Subcutaneous abdominal adipose tissue (tissue), 5 donors: ENCODE measurements around the gene GBE1.

ENCODE experiments used
- H3K27ac ChIP-seq: one replicate; pipeline ENCODE4 v1.7.0; 2013; ENCODE audit warnings: low read depth, mild to moderate bottlenecking, inconsistent platforms, low read length, moderate library complexity
- H3K27me3 ChIP-seq, 5 donors: one replicate each; pipeline ENCODE4 v1.7.0; 2013; ENCODE audit warnings: low read length in 5 of 5, inconsistent platforms in 1 of 5; ENCODE audit not compliant: control insufficient read depth in 5 of 5, insufficient read depth in 4 of 5
- H3K36me3 ChIP-seq, 5 donors: one replicate each; pipeline ENCODE4 v1.7.0; 2013; ENCODE audit warnings: low read length in 5 of 5; ENCODE audit not compliant: control insufficient read depth in 5 of 5, insufficient read depth in 5 of 5
- H3K4me1 ChIP-seq, 5 donors: one replicate each; pipeline ENCODE4 v1.7.0; 2013; ENCODE audit warnings: low read length in 5 of 5, mild to moderate bottlenecking in 3 of 5, moderate library complexity in 1 of 5; ENCODE audit not compliant: control insufficient read depth in 5 of 5, insufficient read depth in 5 of 5
- H3K4me3 ChIP-seq, 5 donors: one replicate each; pipeline ENCODE4 v1.7.0; 2013; ENCODE audit warnings: low read length in 5 of 5, low read depth in 1 of 5
- H3K9ac ChIP-seq, 5 donors: one replicate each; pipeline ENCODE4 v1.7.0; 2013; ENCODE audit warnings: low read length in 5 of 5, mild to moderate bottlenecking in 4 of 5, moderate library complexity in 3 of 5
- H3K9me3 ChIP-seq, 5 donors: one replicate each; pipeline ENCODE4 v1.7.0; 2013; ENCODE audit warnings: low read length in 5 of 5; ENCODE audit not compliant: control insufficient read depth in 5 of 5
- donor health status: healthy.
- donor health status: healthy.
- donor health status: healthy.
- donor health status: healthy.
- donor health status: healthy.

The GBE1 gene

GRCh38 chr3:81540787-81541186 lies 220.7 kb downstream of the GBE1 start:
- Histone ChIP-seq H3K36me3 (peaks cover 6 to 15% (median 8%) of the 10 kb centered on the region in 5 donors), H3K27ac (no peak overlapping the region), H3K27me3 (no peaks in the 10 kb centered on the region), H3K4me3 (no peak overlapping the region), H3K4me1 (peaks cover 0 to 2% (median 0%) of the 10 kb centered on the region in 5 donors), H3K9ac (no peak overlapping the region), H3K9me3 (no peaks in the 10 kb centered on the region)

- peaks cover 0 to 12% (median 0%) of the 10 kb centered on the region in 5 donors for H3K4me1 ChIP-seq
- H3K36me3 ChIP-seq, result peaks cover 46 to 73% (median 53%) of the 10 kb centered on the region in 5 donors
- H3K9ac ChIP-seq, result no peak overlapping the region
- H3K9me3 ChIP-seq, result peaks cover 0 to 2% (median 0%) of the 10 kb centered on the region in 5 donors
- H3K27ac ChIP-seq, result peak overlapping the region; percentile 30
- H3K4me3 ChIP-seq, result no peak overlapping the region
- no peaks in the 10 kb centered on the region for H3K27me3 ChIP-seq
Observed at GRCh38 chr3:81531846-81532245, 229.6 kb downstream of the GBE1 start.

DNA sequence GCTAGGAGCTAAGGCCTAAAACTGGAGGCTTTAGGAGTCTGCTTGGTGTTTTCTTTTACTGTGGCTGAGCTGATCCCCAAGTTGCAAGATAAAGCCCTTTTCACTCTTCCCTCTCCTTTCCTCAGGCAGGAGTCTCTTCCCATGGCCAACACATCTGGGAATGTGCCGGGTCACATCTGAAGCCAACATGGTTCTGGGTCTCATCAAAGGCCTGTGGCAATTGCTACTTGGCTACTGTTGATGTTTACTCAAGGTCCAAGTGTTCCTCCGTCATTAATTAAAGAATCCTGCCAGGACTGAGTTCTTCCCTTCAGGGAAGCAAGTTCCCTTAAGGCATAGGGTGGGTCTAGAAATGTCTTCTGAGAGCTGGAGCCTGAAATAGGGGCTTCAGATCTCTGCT lies 230.2 kb downstream of the GBE1 start:
- no peak overlapping the region for H3K4me3 ChIP-seq
- peaks cover 46 to 70% (median 50%) of the 10 kb centered on the region in 5 donors for H3K36me3 ChIP-seq
- H3K27me3 ChIP-seq, result no peaks in the 10 kb centered on the region
- peaks cover 0 to 2% (median 0%) of the 10 kb centered on the region in 5 donors for H3K9me3 ChIP-seq
- H3K27ac ChIP-seq, result no peak overlapping the region
- H3K4me1 ChIP-seq, result peaks cover 0 to 12% (median 0%) of the 10 kb centered on the region in 5 donors
- no peak overlapping the region for H3K9ac ChIP-seq

- Histone ChIP-seq H3K27me3 (no peaks in the 10 kb centered on the region), H3K9ac (no peak overlapping the region), H3K4me3 (no peak overlapping the region), H3K27ac (no peak overlapping the region), H3K9me3 (peaks cover 0 to 2% (median 0%) of the 10 kb centered on the region in 5 donors), H3K4me1 (peaks cover 0 to 12% (median 0%) of the 10 kb centered on the region in 5 donors), H3K36me3 (peaks cover 46 to 63% (median 50%) of the 10 kb centered on the region in 5 donors)
Observed at GRCh38 chr3:81530180-81530939, 231.1 kb downstream of the GBE1 start.

DNA sequence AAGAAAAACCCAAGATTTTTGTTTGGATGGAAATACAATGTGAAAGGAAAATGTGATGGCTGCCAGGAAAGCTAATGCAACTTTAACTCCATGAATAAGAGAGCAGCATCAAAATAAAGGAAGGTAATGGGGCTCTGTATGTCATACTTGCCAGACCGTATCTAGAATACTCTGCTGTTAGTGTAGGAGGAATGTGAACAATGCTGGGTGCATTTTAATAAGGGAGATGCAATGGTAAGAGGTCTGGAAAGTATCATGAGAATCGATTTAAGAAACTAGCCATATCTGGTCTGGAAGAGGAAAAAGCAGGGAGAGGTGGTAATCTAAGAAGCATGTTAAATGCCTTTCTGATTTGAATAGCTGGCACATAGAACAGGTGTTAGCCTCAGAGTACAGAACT lies 239.6 kb downstream of the GBE1 start:
- H3K36me3 ChIP-seq, result peaks cover 0 to 13% (median 3%) of the 10 kb centered on the region in 5 donors
- no peaks in the 10 kb centered on the region for H3K27me3 ChIP-seq
- H3K9ac ChIP-seq, result no peak overlapping the region
- H3K4me3 ChIP-seq, result no peak overlapping the region
- H3K4me1 ChIP-seq, result no peaks in the 10 kb centered on the region
- no peak overlapping the region for H3K27ac ChIP-seq
- no peaks in the 10 kb centered on the region for H3K9me3 ChIP-seq

- no peaks in the 10 kb centered on the region for H3K9me3 ChIP-seq
- no peaks in the 10 kb centered on the region for H3K27me3 ChIP-seq
- no peaks in the 10 kb centered on the region for H3K4me1 ChIP-seq
- H3K9ac ChIP-seq, result no peak overlapping the region
- H3K36me3 ChIP-seq, result peaks cover 2 to 29% (median 7%) of the 10 kb centered on the region in 5 donors
- H3K27ac ChIP-seq, result no peak overlapping the region
- H3K4me3 ChIP-seq, result no peak overlapping the region
Observed at GRCh38 chr3:81518945-81519344, 242.5 kb downstream of the GBE1 start.

GRCh38 chr3:81516042-81516441 lies 245.4 kb downstream of the GBE1 start:
- no peak overlapping the region for H3K4me3 ChIP-seq
- H3K9me3 ChIP-seq, result no peaks in the 10 kb centered on the region
- H3K36me3 ChIP-seq, result peaks cover 2 to 32% (median 5%) of the 10 kb centered on the region in 5 donors
- no peaks in the 10 kb centered on the region for H3K4me1 ChIP-seq
- H3K27ac ChIP-seq, result no peak overlapping the region
- H3K27me3 ChIP-seq, result no peaks in the 10 kb centered on the region
- H3K9ac ChIP-seq, result no peak overlapping the region

- H3K27ac ChIP-seq, result no peak overlapping the region
- H3K9me3 ChIP-seq, result no peaks in the 10 kb centered on the region
- no peaks in the 10 kb centered on the region for H3K27me3 ChIP-seq
- no peaks in the 10 kb centered on the region for H3K4me1 ChIP-seq
- peaks cover 2 to 30% (median 5%) of the 10 kb centered on the region in 5 donors for H3K36me3 ChIP-seq
- no peak overlapping the region for H3K4me3 ChIP-seq
- no peak overlapping the region for H3K9ac ChIP-seq
Observed at GRCh38 chr3:81513591-81513990, 247.9 kb downstream of the GBE1 start.

DNA sequence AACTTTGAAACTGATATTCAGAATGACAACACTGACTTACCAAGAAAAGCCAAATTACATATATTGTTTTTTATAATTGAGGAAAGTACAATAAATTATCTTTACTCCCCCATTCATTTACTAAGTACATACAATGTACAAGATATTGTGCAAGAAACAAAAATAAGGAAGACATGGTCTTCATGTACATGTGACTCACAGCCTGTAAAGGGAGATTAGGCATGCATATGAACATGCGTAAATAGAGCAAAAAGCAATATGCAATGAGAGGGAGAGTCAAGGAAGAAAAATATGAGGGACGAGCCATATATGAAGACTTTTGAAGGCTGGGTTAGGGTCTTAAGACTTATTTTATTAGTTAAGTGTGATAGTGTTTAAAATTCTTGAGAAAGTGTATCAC lies 258.4 kb downstream of the GBE1 start:
- H3K36me3 ChIP-seq, result peaks cover 3 to 24% (median 13%) of the 10 kb centered on the region in 5 donors
- H3K27me3 ChIP-seq, result no peaks in the 10 kb centered on the region
- H3K9me3 ChIP-seq, result no peaks in the 10 kb centered on the region
- no peak overlapping the region for H3K9ac ChIP-seq
- H3K27ac ChIP-seq, result peak overlapping the region; percentile 58
- no peak overlapping the region for H3K4me3 ChIP-seq
- H3K4me1 ChIP-seq, result peaks cover 0 to 7% (median 0%) of the 10 kb centered on the region in 5 donors

- H3K36me3 ChIP-seq, result peaks cover 0 to 20% (median 11%) of the 10 kb centered on the region in 5 donors
Observed at GRCh38 chr3:81502236-81502635, 259.2 kb downstream of the GBE1 start.

More at GRCh38 chr3:81502236-81502635, 259.2 kb downstream of the GBE1 start:
- Histone ChIP-seq H3K4me3 (no peak overlapping the region), H3K27me3 (no peaks in the 10 kb centered on the region), H3K4me1 (peaks cover 0 to 7% (median 0%) of the 10 kb centered on the region in 5 donors), H3K9me3 (no peaks in the 10 kb centered on the region), H3K27ac (peak overlapping the region; percentile 58), H3K9ac (no peak overlapping the region)
